Endothelial cell of umbilical vein (primary cell): ENCODE measurements around the gene PTDSS2.

Experiments used
- POLR2A ChIP-seq: IDR thresholded peaks from 2 replicates; pipeline ENCODE4 v1.6.1; 2012; ENCODE audit warnings: low read depth, mild to moderate bottlenecking, control low read depth, low read length
- TF ChIP-seq, protein P1 (sequence below), 2 donors: IDR thresholded peaks; 1 replicate in 1 of 2; 2 replicates in 1 of 2; pipeline ENCODE4 v1.5.1; 2011; ENCODE audit warnings: low read length in 2 of 2, mild to moderate bottlenecking in 2 of 2, moderate library complexity in 2 of 2, control low read depth in 1 of 2, inconsistent platforms in 1 of 2, low read depth in 1 of 2; ENCODE audit not compliant: insufficient read depth in 1 of 2; ENCODE audit errors: extremely low read depth in 1 of 2

DNA sequence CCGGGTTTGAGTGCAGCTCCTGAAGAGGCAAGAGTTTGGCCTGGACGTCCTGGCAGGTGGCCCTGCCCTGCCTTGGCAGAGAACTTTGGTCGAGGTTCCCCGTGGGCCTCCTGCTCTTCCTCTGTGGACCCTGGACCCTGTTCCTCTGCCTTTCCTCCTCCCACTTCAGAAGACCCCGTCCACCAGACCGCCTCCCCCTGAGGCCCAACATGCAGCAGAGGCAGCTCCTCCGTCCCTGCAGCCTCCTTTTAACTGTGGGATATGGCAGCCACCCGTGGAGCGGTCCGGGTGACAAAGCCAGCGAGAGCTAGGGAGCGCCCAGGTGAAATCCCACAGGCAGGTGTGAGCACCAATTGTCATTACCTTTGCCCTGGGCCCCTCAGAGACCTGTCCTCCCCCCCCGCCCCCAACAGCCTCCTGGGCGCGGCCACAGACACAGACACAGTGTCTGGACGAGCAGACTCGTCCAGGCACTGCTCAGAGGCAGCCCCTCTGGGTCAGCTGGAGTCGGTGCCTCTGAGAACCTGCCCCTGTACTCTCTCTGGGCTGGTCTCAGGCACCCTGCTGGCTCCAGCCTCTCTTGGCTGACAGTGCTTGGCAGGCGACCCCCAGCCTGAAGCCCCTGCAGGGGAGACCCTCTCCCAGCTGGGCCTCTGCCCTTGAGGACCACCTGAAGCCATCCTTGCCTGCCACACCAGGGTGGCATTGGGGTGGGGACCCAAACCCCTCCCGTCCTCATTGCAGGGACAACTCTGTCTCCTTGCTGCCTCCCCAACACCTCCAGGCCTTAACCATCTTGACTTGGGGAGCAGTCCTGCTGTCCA lies 4.1 kb upstream of the PTDSS2 start:
- TF ChIP-seq, protein P1, sequence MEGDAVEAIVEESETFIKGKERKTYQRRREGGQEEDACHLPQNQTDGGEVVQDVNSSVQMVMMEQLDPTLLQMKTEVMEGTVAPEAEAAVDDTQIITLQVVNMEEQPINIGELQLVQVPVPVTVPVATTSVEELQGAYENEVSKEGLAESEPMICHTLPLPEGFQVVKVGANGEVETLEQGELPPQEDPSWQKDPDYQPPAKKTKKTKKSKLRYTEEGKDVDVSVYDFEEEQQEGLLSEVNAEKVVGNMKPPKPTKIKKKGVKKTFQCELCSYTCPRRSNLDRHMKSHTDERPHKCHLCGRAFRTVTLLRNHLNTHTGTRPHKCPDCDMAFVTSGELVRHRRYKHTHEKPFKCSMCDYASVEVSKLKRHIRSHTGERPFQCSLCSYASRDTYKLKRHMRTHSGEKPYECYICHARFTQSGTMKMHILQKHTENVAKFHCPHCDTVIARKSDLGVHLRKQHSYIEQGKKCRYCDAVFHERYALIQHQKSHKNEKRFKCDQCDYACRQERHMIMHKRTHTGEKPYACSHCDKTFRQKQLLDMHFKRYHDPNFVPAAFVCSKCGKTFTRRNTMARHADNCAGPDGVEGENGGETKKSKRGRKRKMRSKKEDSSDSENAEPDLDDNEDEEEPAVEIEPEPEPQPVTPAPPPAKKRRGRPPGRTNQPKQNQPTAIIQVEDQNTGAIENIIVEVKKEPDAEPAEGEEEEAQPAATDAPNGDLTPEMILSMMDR (IDR thresholded peaks at IDR 0.05; ENCODE audit: extremely low read depth in 1 of 2, insufficient read depth in 1 of 2, low read depth in 1 of 2, low read length in 2 of 2): no peak
- TF ChIP-seq POLR2A: no peak
